Measurements from ENCODE around the gene SLX1A.
"Not testable (repeated sequence)": the region's sequence is repeated elsewhere in the genome, so short reads cannot be mapped to it uniquely, and the experiment has no call there.

SLX1A gene

GRCh38 chr16:30184096-30184890 is 9.4 kb upstream of the SLX1A start:
- peak; percentile 38 to 51 for DNase-seq (ENCODE audit: low read depth in 1 of 2, low spot score in 1 of 2)

GRCh38 chr16:30184891-30185682 is 8.6 kb upstream of the SLX1A start:
- peak; percentile 7 to 13 for DNase-seq (ENCODE audit: low read depth in 1 of 2, low spot score in 1 of 2)

- DNase-seq (ENCODE audit: low read depth in 1 of 2, low spot score in 1 of 2), result peak; percentile 61 to 75
Observed at GRCh38 chr16:30185683-30186421, 7.8 kb upstream of the SLX1A start.

- DNase-seq (ENCODE audit: low read depth in 1 of 2, low spot score in 1 of 2), result peak in 1 of 2 donors; percentile 4
Observed at GRCh38 chr16:30186444-30186781, 7.3 kb upstream of the SLX1A start.

- DNase-seq (ENCODE audit: low read depth in 1 of 2, low spot score in 1 of 2), result peak; percentile 85
Observed at GRCh38 chr16:30186782-30187555, 6.7 kb upstream of the SLX1A start.

- DNase-seq (ENCODE audit: low read depth in 1 of 2, low spot score in 1 of 2), result no peak
Observed at GRCh38 chr16:30187556-30187865, 6.2 kb upstream of the SLX1A start.

- no peak for DNase-seq (ENCODE audit: low read depth in 1 of 2, low spot score in 1 of 2)
Observed at GRCh38 chr16:30187971-30188561, 5.6 kb upstream of the SLX1A start.

- DNase-seq (ENCODE audit: low read depth in 1 of 2, low spot score in 1 of 2), result not testable (repeated sequence)
Observed at GRCh38 chr16:30191158-30191557, 2.5 kb upstream of the SLX1A start.

- not testable (repeated sequence) for DNase-seq (ENCODE audit: low read depth in 1 of 2, low spot score in 1 of 2)
Observed at GRCh38 chr16:30193098-30193497, 577 bp upstream of the SLX1A start.

GRCh38 chr16:30194172-30194925 is 674 bp downstream of the SLX1A start:
- DNase-seq (ENCODE audit: low read depth in 1 of 2, low spot score in 1 of 2), result not testable (repeated sequence)

- DNase-seq (ENCODE audit: low read depth in 1 of 2, low spot score in 1 of 2), result not testable (repeated sequence)
Observed at GRCh38 chr16:30197001-30197400, 3.3 kb downstream of the SLX1A start.

GRCh38 chr16:30199049-30199448 is 5.4 kb downstream of the SLX1A start, which contains the start of gene SULT1A3:
Gene SULT1A3, plus strand, starts transcription at chr16:30199255. Its CDS starts 1,474 bp downstream, at chr16:30200729.
- not testable (repeated sequence) for DNase-seq (ENCODE audit: low read depth in 1 of 2, low spot score in 1 of 2)

GRCh38 chr16:30199608-30200343 is 6.1 kb downstream of the SLX1A start:
- not testable (repeated sequence) for DNase-seq (ENCODE audit: low read depth in 1 of 2, low spot score in 1 of 2)

GRCh38 chr16:30205541-30206236 is 12.0 kb downstream of the SLX1A start:
- not testable (repeated sequence) for DNase-seq (ENCODE audit: low read depth in 1 of 2, low spot score in 1 of 2)

GRCh38 chr16:30206252-30206651 is 12.6 kb downstream of the SLX1A start:
- DNase-seq (ENCODE audit: low read depth in 1 of 2, low spot score in 1 of 2), result not testable (repeated sequence)

- not testable (repeated sequence) for DNase-seq (ENCODE audit: low read depth in 1 of 2, low spot score in 1 of 2)
Observed at GRCh38 chr16:30207063-30207704, 13.5 kb downstream of the SLX1A start.

GRCh38 chr16:30209032-30209431 is 15.4 kb downstream of the SLX1A start:
- not testable (repeated sequence) for DNase-seq (ENCODE audit: low read depth in 1 of 2, low spot score in 1 of 2)

- not testable (repeated sequence) for DNase-seq (ENCODE audit: low read depth in 1 of 2, low spot score in 1 of 2)
Observed at GRCh38 chr16:30211414-30211813, 17.7 kb downstream of the SLX1A start.
